Measurements from ENCODE around the gene ATP1A3. TPM values are rescaled to one million over a fixed set of nuclear protein-coding genes. Genes with fewer than 3 reads are reported as not detected.

ATP1A3 gene
- total RNA-seq, 2 experiments from 2014 or later, result 2.9 to 3.0 TPM

DNA sequence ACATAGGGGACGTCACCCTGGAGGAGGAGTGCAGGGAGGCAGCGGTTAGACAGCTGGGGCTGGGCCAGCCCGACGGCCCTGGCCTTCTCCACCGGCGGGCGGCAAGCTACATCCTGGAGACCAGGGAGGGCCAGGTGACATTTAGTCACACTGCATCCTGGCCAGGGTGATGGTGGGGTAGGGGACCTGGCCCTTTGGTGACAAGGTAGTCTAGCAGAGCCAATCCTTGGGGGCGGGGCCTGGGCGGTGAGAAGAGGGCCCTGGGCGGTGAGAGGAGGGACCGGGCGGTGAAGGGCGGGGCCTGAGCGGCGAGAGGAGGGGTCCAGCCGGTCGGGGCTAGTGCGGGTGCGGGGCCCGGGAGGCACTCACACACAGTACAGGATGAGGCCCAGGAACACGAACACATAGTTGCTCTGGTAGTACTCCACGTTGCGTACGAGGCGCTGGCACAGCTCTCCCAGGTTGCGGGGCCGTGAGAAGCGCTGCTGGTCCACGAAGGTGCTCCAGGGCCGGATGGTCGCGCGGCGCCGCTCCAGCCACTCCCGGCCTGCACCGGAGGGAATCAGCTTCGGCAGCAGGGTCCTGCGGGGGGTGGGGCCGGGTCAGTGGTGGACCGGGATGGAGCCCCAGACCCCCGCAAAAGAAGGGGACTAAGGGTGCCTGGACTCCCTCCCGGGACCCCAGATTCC is 35.5 kb downstream of the ATP1A3 start:
- POLR2A ChIA-PET, result interaction anchor here (0.7 to 2.3 kb wide), 6 partner anchors 8 to 98 kb away, joined by 3 to 12 read pairs (median 4); partner anchors contain the start of gene RPS19
- CTCF ChIA-PET, result interaction anchor here (0.9 to 3.0 kb wide), 14 partner anchors 9 to 99 kb away, joined by 3 to 18 read pairs (median 4); partner anchors contain the start of genes CD79A and RPS19

GRCh38 chr19:41957838-41958366 is 36.1 kb downstream of the ATP1A3 start:
- CTCF ChIA-PET, result interaction anchor here (0.9 to 3.0 kb wide), 11 partner anchors 12 to 98 kb away, joined by 3 to 18 read pairs (median 4); partner anchors contain the start of genes CD79A and RPS19
- POLR2A ChIA-PET, result interaction anchor here (0.9 to 2.2 kb wide), 4 partner anchors 12 to 98 kb away, joined by 3 to 12 read pairs (median 4); partner anchors contain the start of gene RPS19

DNA sequence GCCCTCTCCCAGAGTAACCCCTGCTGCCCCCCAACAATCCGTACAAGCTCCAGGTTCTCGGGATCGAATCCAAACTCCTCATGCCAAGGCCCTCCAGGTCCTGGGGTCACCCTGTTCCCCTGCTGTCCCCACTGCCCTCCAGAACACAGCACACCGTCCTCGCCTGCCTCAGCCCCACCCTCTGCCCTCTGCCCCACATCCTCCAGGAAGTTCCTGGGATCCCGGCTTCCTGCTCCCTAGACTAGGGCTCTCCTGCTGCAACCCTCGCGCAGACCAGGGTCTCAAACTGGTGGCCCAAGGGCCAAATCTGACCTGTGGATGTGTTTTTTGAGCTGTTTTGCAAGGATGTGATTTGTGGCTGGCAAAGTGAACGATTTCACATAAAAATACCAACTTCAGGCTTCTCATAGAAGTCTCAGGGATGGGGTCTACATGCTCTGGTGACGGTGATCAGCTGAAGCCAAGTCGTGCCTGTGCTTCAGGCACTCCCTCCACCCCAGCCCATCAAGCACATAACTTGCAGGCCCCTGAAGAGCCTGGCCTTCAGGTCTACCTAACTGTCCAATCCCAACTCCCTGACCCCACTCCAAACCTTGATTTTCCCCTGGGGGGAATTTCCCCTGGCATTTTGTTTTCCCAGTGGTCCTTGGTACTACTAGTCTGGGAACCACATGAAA is 36.7 kb downstream of the ATP1A3 start:
- POLR2A ChIA-PET, result interaction anchor here (1.0 to 1.6 kb wide), 2 partner anchors 12 to 97 kb away, joined by 4 read pairs; partner anchors contain the start of gene RPS19
- CTCF ChIA-PET, result interaction anchor here (0.7 to 3.0 kb wide), 13 partner anchors 10 to 98 kb away, joined by 3 to 18 read pairs (median 3); partner anchors contain the start of genes CD79A and RPS19

DNA sequence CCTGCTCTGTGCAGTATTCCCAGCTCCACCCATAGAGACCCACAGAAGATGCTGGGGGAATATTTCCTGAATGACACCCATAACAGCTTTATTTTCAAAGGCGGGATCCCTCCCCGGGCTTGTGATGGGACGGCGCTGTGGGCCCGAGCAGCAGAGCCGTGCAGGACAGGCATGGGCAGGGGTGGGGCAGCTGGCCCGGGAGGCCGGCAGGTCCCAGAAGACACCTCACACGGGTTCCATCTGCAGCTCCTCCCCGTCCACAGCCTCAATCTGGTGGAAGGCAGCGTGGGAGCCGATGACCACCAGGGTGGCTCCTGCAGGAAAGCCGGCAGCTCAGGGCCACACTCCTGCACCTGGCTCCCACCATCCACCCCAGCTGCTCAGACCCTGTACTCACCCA is 37.4 kb downstream of the ATP1A3 start:
- POLR2A ChIA-PET, result interaction anchor here (1.0 to 1.6 kb wide), 2 partner anchors 12 to 96 kb away, joined by 4 read pairs; partner anchors contain the start of gene RPS19
- CTCF ChIA-PET, result interaction anchor here (0.7 to 3.0 kb wide), 6 partner anchors 10 to 97 kb away, joined by 3 to 10 read pairs (median 3); partner anchors contain the start of gene RPS19

DNA sequence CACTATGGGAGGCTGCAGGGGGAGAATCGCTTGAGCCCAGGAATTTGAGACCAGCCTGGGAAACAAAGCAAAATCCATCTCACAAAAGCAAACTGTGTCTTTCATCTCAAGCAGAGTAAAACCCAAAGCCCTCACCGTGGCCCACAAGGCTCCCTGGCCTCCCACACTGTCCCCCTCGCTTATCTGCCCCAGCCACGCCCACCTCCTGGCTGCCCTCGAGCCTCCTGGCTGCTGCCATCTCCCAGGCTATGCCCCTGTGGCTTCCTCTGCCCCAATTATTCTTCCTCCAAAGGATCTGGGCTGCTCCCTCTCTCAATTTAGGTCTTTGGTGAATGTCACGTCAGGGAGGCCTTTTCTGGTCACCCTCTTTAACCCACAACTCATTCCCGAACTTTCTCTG is 38.5 kb downstream of the ATP1A3 start:
- ChIA-PET POLR2A (no interaction called here), CTCF (interaction anchor here (3.0 kb wide), 1 partner anchor 82 kb away, joined by 10 read pairs; no protein-coding TSS in a partner anchor)

DNA sequence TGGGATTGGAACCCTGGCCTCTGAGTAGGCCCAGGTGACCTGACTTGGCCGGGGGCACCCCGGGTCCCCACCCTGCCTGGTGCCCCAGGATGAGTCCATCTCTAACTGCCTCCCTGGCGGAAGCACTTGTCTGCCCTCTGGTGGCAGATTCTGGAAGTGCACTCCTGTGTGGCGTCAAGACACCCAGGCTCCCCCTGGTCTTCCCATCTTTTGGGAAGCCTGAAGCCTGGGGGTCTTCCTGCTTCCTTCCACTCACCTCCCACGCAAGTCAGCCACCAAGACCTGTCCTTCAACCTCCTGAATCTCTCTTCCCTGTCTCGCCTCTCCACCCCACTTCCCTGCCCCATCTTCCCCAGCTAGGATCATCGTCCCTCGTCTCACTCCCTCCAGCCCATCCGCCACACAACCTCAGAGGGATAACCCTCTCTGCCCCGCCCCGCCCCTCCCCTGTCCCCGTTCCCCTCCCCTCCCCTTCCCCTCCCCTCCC is 42.3 kb downstream of the ATP1A3 start:
- ChIA-PET CTCF (interaction anchor here (0.7 to 3.5 kb wide), 11 partner anchors 9 to 92 kb away, joined by 3 to 26 read pairs (median 3); partner anchors contain the start of gene RPS19), POLR2A (interaction anchor here (0.6 kb wide), 1 partner anchor 76 kb away, joined by 13 read pairs; no protein-coding TSS in a partner anchor)

DNA sequence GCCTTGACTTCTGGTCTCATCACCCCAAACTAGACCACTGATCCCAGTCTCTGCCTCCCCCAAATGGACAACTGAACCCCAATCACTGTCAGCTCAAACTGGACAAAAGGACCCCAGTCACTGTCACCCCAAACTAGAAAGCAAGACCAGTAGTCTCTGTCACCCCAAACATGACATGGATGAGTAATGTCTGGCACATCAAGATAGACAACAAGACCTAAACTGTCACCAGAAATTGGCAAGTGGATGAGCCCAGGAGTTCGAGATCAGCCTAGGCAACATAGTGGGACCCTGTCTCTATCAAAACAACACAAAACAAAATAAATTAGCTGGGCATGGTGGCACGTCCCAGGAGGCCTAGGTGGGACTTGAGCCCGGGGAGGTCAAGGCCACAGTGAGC is 46.9 kb downstream of the ATP1A3 start:
- CTCF ChIA-PET, result interaction anchor here (0.6 to 3.9 kb wide), 11 partner anchors 10 to 96 kb away, joined by 3 to 23 read pairs (median 4); partner anchors contain the start of genes CD79A, RABAC1 and RPS19
- POLR2A ChIA-PET, result interaction anchor here (2.4 to 3.7 kb wide), 2 partner anchors 12 to 75 kb away, joined by 12 to 25 read pairs; partner anchors contain the start of gene RABAC1

- CTCF ChIA-PET, result interaction anchor here (0.6 to 3.9 kb wide), 15 partner anchors 9 to 390 kb away, joined by 3 to 23 read pairs (median 4); partner anchors contain the start of genes CD79A, RABAC1 and RPS19
- POLR2A ChIA-PET, result interaction anchor here (0.7 to 3.7 kb wide), 12 partner anchors 8 to 85 kb away, joined by 3 to 25 read pairs (median 6); partner anchors contain the start of genes RABAC1 and RPS19
These were observed 48.8 kb downstream of the ATP1A3 start for GRCh38 chr19:41945135-41945766.

DNA sequence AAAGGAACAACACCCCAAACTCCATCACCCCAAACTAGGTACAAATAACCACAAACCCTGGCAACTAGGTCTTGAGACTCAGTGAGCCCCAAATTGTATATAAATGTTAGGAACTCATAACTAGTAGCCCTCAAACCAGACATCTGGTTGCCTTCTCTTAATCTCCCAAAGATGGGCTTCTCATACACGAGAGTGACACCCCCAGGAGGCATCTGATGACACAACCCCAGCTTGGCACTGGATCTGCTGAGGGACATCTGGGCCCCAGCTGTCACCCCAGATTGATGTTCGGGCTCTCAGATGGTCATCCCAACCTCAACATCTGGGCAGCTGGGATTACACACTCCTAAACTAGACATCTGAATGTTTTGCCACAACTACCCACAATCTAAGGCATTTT is 49.7 kb downstream of the ATP1A3 start:
- CTCF ChIA-PET, result interaction anchor here (0.7 to 3.9 kb wide), 6 partner anchors 10 to 84 kb away, joined by 3 to 21 read pairs (median 14); partner anchors contain the start of genes RABAC1 and RPS19
- POLR2A ChIA-PET, result interaction anchor here (0.7 to 3.7 kb wide), 3 partner anchors 15 to 72 kb away, joined by 3 to 25 read pairs (median 25); no protein-coding TSS in a partner anchor

DNA sequence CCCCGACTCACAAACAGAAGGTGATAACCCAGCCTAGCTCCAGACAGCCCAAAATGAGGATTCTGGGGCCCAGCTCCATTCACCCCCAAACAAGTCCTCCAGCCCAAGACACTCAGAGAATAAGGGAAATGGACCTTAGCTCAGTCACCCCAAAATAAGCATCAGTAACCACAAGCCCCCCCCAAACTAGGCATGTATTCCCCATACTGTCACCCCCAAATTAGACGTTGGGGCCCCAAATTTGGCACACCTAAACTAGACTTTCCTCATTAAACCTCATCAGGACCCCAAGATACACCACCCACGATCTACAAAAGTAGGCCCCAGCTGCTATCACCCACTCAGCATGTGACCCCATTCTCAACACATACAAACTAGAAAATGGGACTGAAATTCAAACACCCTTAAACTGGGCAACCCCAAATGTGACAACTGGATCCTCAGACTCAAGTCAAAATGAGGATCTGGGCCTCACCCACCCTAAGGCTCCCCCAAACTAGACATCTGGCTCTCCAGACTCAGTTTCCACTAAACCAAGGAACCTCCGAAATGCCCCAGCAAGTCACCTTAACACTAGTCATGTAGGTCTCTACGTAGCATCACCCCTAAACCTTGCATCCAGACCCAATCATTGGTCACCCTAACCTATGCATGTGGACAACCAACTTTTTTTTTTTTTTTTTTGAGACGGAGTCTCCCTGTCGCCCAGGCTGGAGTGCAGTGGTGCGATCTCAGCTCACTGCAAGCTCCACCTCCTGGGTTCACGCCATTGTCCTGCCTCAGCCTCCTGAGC is 52.4 kb downstream of the ATP1A3 start:
- ChIA-PET POLR2A (no interaction called here), CTCF (interaction anchor here (0.8 kb wide), 1 partner anchor 10 kb away, joined by 3 read pairs; no protein-coding TSS in a partner anchor)

GRCh38 chr19:41940731-41941409 is 53.2 kb downstream of the ATP1A3 start:
- CTCF ChIA-PET, result interaction anchor here (0.8 kb wide), 1 partner anchor 11 kb away, joined by 3 read pairs; no protein-coding TSS in a partner anchor

GRCh38 chr19:41939861-41940730 is 53.9 kb downstream of the ATP1A3 start:
- ChIA-PET CTCF (interaction anchor here (1.0 kb wide), 1 partner anchor 11 kb away, joined by 3 read pairs; no protein-coding TSS in a partner anchor), POLR2A (interaction anchor here (1.0 kb wide), 1 partner anchor 52 kb away, joined by 3 read pairs; no protein-coding TSS in a partner anchor)

More at GRCh38 chr19:41940731-41941409, 53.2 kb downstream of the ATP1A3 start:
- POLR2A ChIA-PET, result no interaction called here

- ChIA-PET CTCF (interaction anchor here (1.0 kb wide), 1 partner anchor 12 kb away, joined by 3 read pairs; no protein-coding TSS in a partner anchor), POLR2A (interaction anchor here (1.0 kb wide), 1 partner anchor 51 kb away, joined by 3 read pairs; no protein-coding TSS in a partner anchor)
These were observed 54.8 kb downstream of the ATP1A3 start for GRCh38 chr19:41939209-41939608.

- ChIA-PET CTCF (interaction anchor here (0.6 to 2.0 kb wide), 8 partner anchors 11 to 78 kb away, joined by 3 to 14 read pairs (median 4); partner anchors contain the start of gene RPS19), POLR2A (interaction anchor here (0.7 to 1.3 kb wide), 3 partner anchors 7 to 66 kb away, joined by 3 to 4 read pairs (median 4); no protein-coding TSS in a partner anchor)
These were observed 56.2 kb downstream of the ATP1A3 start for GRCh38 chr19:41937525-41938468.
